ENCODE results near the gene HTR4. TPM values are rescaled to one million over a fixed set of nuclear protein-coding genes. Genes with fewer than 3 reads are reported as not detected.

Gene HTR4
- total RNA-seq, 5 donors from 2014 or later (not counting 1 experiment from before 2014, with no cell fraction given) = not detected

- CTCF ChIA-PET = interaction anchor here (0.7 to 7.1 kb wide), 9 partner anchors 10 to 592 kb away, joined by 3 to 90 read pairs (median 4); partner anchors contain the start of gene ADRB2 (in 1 of the 2)
- Mint-ChIP-seq H3K9me3 (no peaks in the 10 kb centered on the region), H3K27ac (no peak overlapping the region), H3K27me3 (no peaks in the 10 kb centered on the region), H3K4me1 (peaks cover 0 to 5% (median 0%) of the 10 kb centered on the region in 3 donors), H3K36me3 (peaks cover 27% of the 10 kb centered on the region), H3K4me3 (no peak overlapping the region)
- H3K27me3 ChIP-seq (replicated peaks in 1 of 2; ENCODE audit: control insufficient read depth in 2 of 2, extremely low read depth in 1 of 2, insufficient read depth in 2 of 2, low read length in 1 of 2) = no peaks in the 10 kb centered on the region
- DNase-seq (no peak), ATAC-seq (replicated peaks in 1 of 4) (no peak)
- no CpG with 5 or more reads among the region's 1 CpG for WGBS (ENCODE audit: insufficient coverage)
- H3K27ac ChIP-seq (ENCODE audit: low read length) = no peak overlapping the region
- POLR2A ChIA-PET = no interaction called here
- no peaks in the 10 kb centered on the region for H3K9me3 ChIP-seq
- peaks cover 0 to 44% of the 10 kb centered on the region in 2 donors for H3K36me3 ChIP-seq (ENCODE audit: control insufficient read depth in 2 of 2, extremely low read depth in 1 of 2, insufficient read depth in 1 of 2, low read length in 1 of 2)
- H3K4me1 ChIP-seq (ENCODE audit: control insufficient read depth in 1 of 2, extremely low read depth in 1 of 2, insufficient read depth in 2 of 2, low read length in 2 of 2) = no peaks in the 10 kb centered on the region
- no peak overlapping the region for H3K4me3 ChIP-seq (ENCODE audit: control insufficient read depth in 1 of 2, extremely low read depth in 1 of 2, low read length in 1 of 2)
Measured at GRCh38 chr5:148443241-148443640, 211.1 kb downstream of the HTR4 start.

GRCh38 chr5:148438933-148439332 is 215.4 kb downstream of the HTR4 start:
- Mint-ChIP-seq H3K27me3 (no peaks in the 10 kb centered on the region), H3K4me1 (peaks cover 0 to 4% (median 3%) of the 10 kb centered on the region in 3 donors), H3K4me3 (no peak overlapping the region), H3K27ac (no peak overlapping the region), H3K9me3 (no peaks in the 10 kb centered on the region), H3K36me3 (peaks cover 47% of the 10 kb centered on the region)
- H3K27me3 ChIP-seq (replicated peaks in 1 of 2; ENCODE audit: control insufficient read depth in 2 of 2, extremely low read depth in 1 of 2, insufficient read depth in 2 of 2, low read length in 1 of 2) = no peaks in the 10 kb centered on the region
- no peak overlapping the region for H3K4me3 ChIP-seq (ENCODE audit: control insufficient read depth in 1 of 2, extremely low read depth in 1 of 2, low read length in 1 of 2)
- H3K27ac ChIP-seq (ENCODE audit: low read length) = no peak overlapping the region
- no CpG with 5 or more reads among the region's 2 CpGs for WGBS (ENCODE audit: insufficient coverage)
- no peak for ATAC-seq (replicated peaks in 1 of 4)
- H3K4me1 ChIP-seq (ENCODE audit: control insufficient read depth in 1 of 2, extremely low read depth in 1 of 2, insufficient read depth in 2 of 2, low read length in 2 of 2) = no peaks in the 10 kb centered on the region
- H3K9me3 ChIP-seq = no peaks in the 10 kb centered on the region
- ChIA-PET CTCF (interaction anchor here in 1 of 2 donors (1.6 kb wide), 1 partner anchor 59 kb away, joined by 3 read pairs; no protein-coding TSS in a partner anchor), POLR2A (no interaction called here)
- peaks cover 0 to 73% of the 10 kb centered on the region in 2 donors for H3K36me3 ChIP-seq (ENCODE audit: control insufficient read depth in 2 of 2, extremely low read depth in 1 of 2, insufficient read depth in 1 of 2, low read length in 1 of 2)
- DNase-seq = no peak

GRCh38 chr5:148437249-148437648 is 217.1 kb downstream of the HTR4 start:
- H3K4me1 Mint-ChIP-seq = peaks cover 0 to 4% (median 0%) of the 10 kb centered on the region in 3 donors
- no peak for DNase-seq
- H3K27ac Mint-ChIP-seq = peak overlapping the region; percentile 53 to 74
- Histone ChIP-seq H3K9me3 (no peaks in the 10 kb centered on the region), H3K27me3 (replicated peaks in 1 of 2; ENCODE audit: control insufficient read depth in 2 of 2, extremely low read depth in 1 of 2, insufficient read depth in 2 of 2, low read length in 1 of 2) (no peaks in the 10 kb centered on the region), H3K27ac (ENCODE audit: low read length) (no peak overlapping the region), H3K4me3 (ENCODE audit: control insufficient read depth in 1 of 2, extremely low read depth in 1 of 2, low read length in 1 of 2) (no peak overlapping the region), H3K4me1 (ENCODE audit: control insufficient read depth in 1 of 2, extremely low read depth in 1 of 2, insufficient read depth in 2 of 2, low read length in 2 of 2) (no peaks in the 10 kb centered on the region), H3K36me3 (ENCODE audit: control insufficient read depth in 2 of 2, extremely low read depth in 1 of 2, insufficient read depth in 1 of 2, low read length in 1 of 2) (peaks cover 0 to 84% of the 10 kb centered on the region in 2 donors)
- ATAC-seq (replicated peaks in 1 of 4) = no peak
- ChIA-PET POLR2A (no interaction called here), CTCF (no interaction called here)
- H3K4me3 Mint-ChIP-seq = no peak overlapping the region
- H3K36me3 Mint-ChIP-seq = peaks cover 59% of the 10 kb centered on the region
- WGBS (ENCODE audit: insufficient coverage) = 17% methylated on average over 1 of the region's 6 CpGs
- H3K27me3 Mint-ChIP-seq = no peaks in the 10 kb centered on the region
- H3K9me3 Mint-ChIP-seq = no peaks in the 10 kb centered on the region

- no peak overlapping the region for H3K27ac Mint-ChIP-seq
- no peaks in the 10 kb centered on the region for H3K9me3 ChIP-seq
- H3K4me3 Mint-ChIP-seq = no peak overlapping the region
- H3K9me3 Mint-ChIP-seq = no peaks in the 10 kb centered on the region
- no peak overlapping the region for H3K27ac ChIP-seq (ENCODE audit: low read length)
- 100% methylated on average over 1 of the region's 3 CpGs for WGBS (ENCODE audit: insufficient coverage)
- ATAC-seq (replicated peaks in 1 of 4) = no peak
- DNase-seq = no peak
- H3K4me1 ChIP-seq (ENCODE audit: control insufficient read depth in 1 of 2, extremely low read depth in 1 of 2, insufficient read depth in 2 of 2, low read length in 2 of 2) = no peaks in the 10 kb centered on the region
- H3K36me3 ChIP-seq (ENCODE audit: control insufficient read depth in 2 of 2, extremely low read depth in 1 of 2, insufficient read depth in 1 of 2, low read length in 1 of 2) = peaks cover 0 to 79% of the 10 kb centered on the region in 2 donors
- no peak overlapping the region for H3K4me3 ChIP-seq (ENCODE audit: control insufficient read depth in 1 of 2, extremely low read depth in 1 of 2, low read length in 1 of 2)
- POLR2A ChIA-PET = no interaction called here
- peaks cover 0 to 7% (median 0%) of the 10 kb centered on the region in 3 donors for H3K4me1 Mint-ChIP-seq
- no peaks in the 10 kb centered on the region for H3K27me3 Mint-ChIP-seq
- CTCF ChIA-PET = no interaction called here
- H3K36me3 Mint-ChIP-seq = peaks cover 54% of the 10 kb centered on the region
- H3K27me3 ChIP-seq (replicated peaks in 1 of 2; ENCODE audit: control insufficient read depth in 2 of 2, extremely low read depth in 1 of 2, insufficient read depth in 2 of 2, low read length in 1 of 2) = no peaks in the 10 kb centered on the region
Measured at GRCh38 chr5:148436029-148436428, 218.3 kb downstream of the HTR4 start.

GRCh38 chr5:148433826-148434225 is 220.5 kb downstream of the HTR4 start:
- DNase-seq (no peak), ATAC-seq (replicated peaks in 1 of 4) (no peak)
- H3K36me3 Mint-ChIP-seq = peaks cover 43% of the 10 kb centered on the region
- Histone ChIP-seq H3K4me1 (ENCODE audit: control insufficient read depth in 1 of 2, extremely low read depth in 1 of 2, insufficient read depth in 2 of 2, low read length in 2 of 2) (no peaks in the 10 kb centered on the region), H3K36me3 (ENCODE audit: control insufficient read depth in 2 of 2, extremely low read depth in 1 of 2, insufficient read depth in 1 of 2, low read length in 1 of 2) (peaks cover 0 to 63% of the 10 kb centered on the region in 2 donors), H3K27me3 (replicated peaks in 1 of 2; ENCODE audit: control insufficient read depth in 2 of 2, extremely low read depth in 1 of 2, insufficient read depth in 2 of 2, low read length in 1 of 2) (no peaks in the 10 kb centered on the region), H3K9me3 (no peaks in the 10 kb centered on the region), H3K27ac (ENCODE audit: low read length) (no peak overlapping the region), H3K4me3 (ENCODE audit: control insufficient read depth in 1 of 2, extremely low read depth in 1 of 2, low read length in 1 of 2) (no peak overlapping the region)
- CTCF ChIA-PET = no interaction called here
- H3K27ac Mint-ChIP-seq = no peak overlapping the region
- no CpG with 5 or more reads among the region's 3 CpGs for WGBS (ENCODE audit: insufficient coverage)
- no peaks in the 10 kb centered on the region for H3K27me3 Mint-ChIP-seq
- H3K4me1 Mint-ChIP-seq = peaks cover 7 to 15% (median 9%) of the 10 kb centered on the region in 3 donors
- no peaks in the 10 kb centered on the region for H3K9me3 Mint-ChIP-seq
- H3K4me3 Mint-ChIP-seq = no peak overlapping the region
- POLR2A ChIA-PET = no interaction called here

Other genes with a start within 250 kb of the HTR4 start
- 10 to 100 TPM in 1 of 5 donors, 1 to 10 TPM in 4; 2.3 to 11.3 (median 7.2) TPM for gene ADRB2, start 172.1 kb upstream of the HTR4 start, total RNA-seq

Measured in T-cell (primary cell).